IPS DF 6.9 (cell line): ENCODE results near the gene MSANTD1.

Experiments used
- DNase-seq: peaks from one replicate; pipeline ENCODE4 v3.0.0-alpha.2; 2013; ENCODE audit warnings: low read depth, low spot score
- H3K27ac ChIP-seq: one replicate; pipeline ENCODE4 v1.5.1; 2013; ENCODE audit warnings: low read length, control low read depth
- H3K27me3 ChIP-seq: 2 replicates; pipeline ENCODE4 v1.6.1; 2013; ENCODE audit warnings: mild to moderate bottlenecking, low read length; ENCODE audit not compliant: control insufficient read depth, insufficient read depth
- H3K36me3 ChIP-seq: 2 replicates; pipeline ENCODE4 v1.6.1; 2013; ENCODE audit warnings: low read length; ENCODE audit not compliant: control insufficient read depth, insufficient read depth
- H3K4me1 ChIP-seq: 2 replicates; pipeline ENCODE4 v1.6.1; 2013; ENCODE audit warnings: low read length; ENCODE audit not compliant: control insufficient read depth, insufficient read depth
- H3K4me3 ChIP-seq: 2 replicates; pipeline ENCODE4 v1.5.1; 2013; ENCODE audit warnings: mild to moderate bottlenecking, low read length
- H3K9me3 ChIP-seq: 2 replicates; pipeline ENCODE4 v1.6.1; 2013; ENCODE audit warnings: low read length, inconsistent platforms; ENCODE audit not compliant: control insufficient read depth, insufficient read depth
- WGBS: extraction: QIAGEN DNeasy Blood & Tissue Kit; methylation state at CpG from one replicate; pipeline ENCODE4 v1.1.7; 2013; ENCODE audit warnings: mixed read lengths, missing lambda C conversion rate; ENCODE audit not compliant: insufficient read length, insufficient coverage; 5-methylcytosine and 5-hydroxymethylcytosine counted together

Gene MSANTD1

GRCh38 chr4:3217266-3217665 is 31.7 kb upstream of the MSANTD1 start:
- no CpG with 5 or more reads among the region's 2 CpGs for WGBS
- Histone ChIP-seq H3K9me3 (no peaks in the 10 kb centered on the region), H3K27me3 (no peaks in the 10 kb centered on the region), H3K4me1 (no peaks in the 10 kb centered on the region), H3K27ac (no peak overlapping the region), H3K4me3 (no peak overlapping the region), H3K36me3 (peaks cover 34% of the 10 kb centered on the region)
- DNase-seq: no peak

- Histone ChIP-seq H3K4me3 (no peak overlapping the region), H3K36me3 (peaks cover 31% of the 10 kb centered on the region), H3K9me3 (no peaks in the 10 kb centered on the region), H3K4me1 (no peaks in the 10 kb centered on the region), H3K27me3 (no peaks in the 10 kb centered on the region), H3K27ac (no peak overlapping the region)
- no peak for DNase-seq
- WGBS: no CpG with 5 or more reads among the region's 16 CpGs
Observed at GRCh38 chr4:3217771-3218170, 31.2 kb upstream of the MSANTD1 start.

- WGBS: no CpG with 5 or more reads among the region's 20 CpGs
- H3K4me1 ChIP-seq: no peaks in the 10 kb centered on the region
- no peak overlapping the region for H3K27ac ChIP-seq
- H3K4me3 ChIP-seq: no peak overlapping the region
- no peaks in the 10 kb centered on the region for H3K27me3 ChIP-seq
- H3K36me3 ChIP-seq: peaks cover 25% of the 10 kb centered on the region
- no peaks in the 10 kb centered on the region for H3K9me3 ChIP-seq
- no peak for DNase-seq
Observed at GRCh38 chr4:3218824-3219760, 29.9 kb upstream of the MSANTD1 start.

GRCh38 chr4:3219761-3220475 is 29.0 kb upstream of the MSANTD1 start:
- WGBS: no CpG with 5 or more reads among the region's 9 CpGs
- Histone ChIP-seq H3K36me3 (peaks cover 25% of the 10 kb centered on the region), H3K4me3 (no peak overlapping the region), H3K27ac (no peak overlapping the region), H3K4me1 (no peaks in the 10 kb centered on the region), H3K27me3 (no peaks in the 10 kb centered on the region), H3K9me3 (no peaks in the 10 kb centered on the region)
- DNase-seq: no peak

GRCh38 chr4:3220476-3221183 is 28.3 kb upstream of the MSANTD1 start:
- no peak for DNase-seq
- WGBS: no CpG with 5 or more reads among the region's 8 CpGs
- Histone ChIP-seq H3K36me3 (peaks cover 21% of the 10 kb centered on the region), H3K9me3 (no peaks in the 10 kb centered on the region), H3K27ac (no peak overlapping the region), H3K27me3 (no peaks in the 10 kb centered on the region), H3K4me1 (no peaks in the 10 kb centered on the region), H3K4me3 (no peak overlapping the region)

- Histone ChIP-seq H3K4me3 (no peak overlapping the region), H3K4me1 (no peaks in the 10 kb centered on the region), H3K36me3 (peaks cover 21% of the 10 kb centered on the region), H3K27me3 (no peaks in the 10 kb centered on the region), H3K9me3 (no peaks in the 10 kb centered on the region), H3K27ac (no peak overlapping the region)
- no CpG with 5 or more reads among the region's 8 CpGs for WGBS
- DNase-seq: no peak
Observed at GRCh38 chr4:3221184-3221494, 27.8 kb upstream of the MSANTD1 start.

GRCh38 chr4:3221996-3222395 is 27.0 kb upstream of the MSANTD1 start:
- H3K27ac ChIP-seq: no peak overlapping the region

GRCh38 chr4:3223346-3223745 is 25.6 kb upstream of the MSANTD1 start:
- WGBS: no CpG with 5 or more reads among the region's 11 CpGs
- Histone ChIP-seq H3K9me3 (no peaks in the 10 kb centered on the region), H3K36me3 (peaks cover 19% of the 10 kb centered on the region), H3K27ac (no peak overlapping the region), H3K4me3 (no peak overlapping the region), H3K4me1 (no peaks in the 10 kb centered on the region), H3K27me3 (no peaks in the 10 kb centered on the region)
- DNase-seq: no peak

More at GRCh38 chr4:3221996-3222395, 27.0 kb upstream of the MSANTD1 start:
- Histone ChIP-seq H3K36me3 (peaks cover 24% of the 10 kb centered on the region), H3K9me3 (no peaks in the 10 kb centered on the region), H3K4me1 (no peaks in the 10 kb centered on the region), H3K27me3 (no peaks in the 10 kb centered on the region), H3K4me3 (no peak overlapping the region)
- WGBS: no CpG with 5 or more reads among the region's 12 CpGs
- no peak for DNase-seq

GRCh38 chr4:3223956-3224748 is 24.8 kb upstream of the MSANTD1 start:
- no peak overlapping the region for H3K27ac ChIP-seq
- no peaks in the 10 kb centered on the region for H3K4me1 ChIP-seq
- no peak for DNase-seq
- H3K36me3 ChIP-seq: peaks cover 21% of the 10 kb centered on the region
- H3K9me3 ChIP-seq: no peaks in the 10 kb centered on the region
- WGBS: no CpG with 5 or more reads among the region's 13 CpGs
- no peak overlapping the region for H3K4me3 ChIP-seq
- no peaks in the 10 kb centered on the region for H3K27me3 ChIP-seq
